T-cell (primary cell): Measurements from ENCODE around the gene OR2H1. TPM values are rescaled to one million over a fixed set of nuclear protein-coding genes. Genes with fewer than 3 reads are reported as not detected.

ENCODE experiments used
- ATAC-seq, 4 experiments: fragments of 200-7000 bp in 3 of 4; fragments of 150-1000 bp in 1 of 4; cut with Tn5 transposase; replicated peaks in 1 of 4; 1 replicate in 3 of 4; 2 replicates in 1 of 4; pipeline ENCODE4 v1.10.0; 2021; ENCODE audit warnings: moderate library complexity in 3 of 4, mild to moderate bottlenecking in 2 of 4, moderate number of reproducible peaks in 1 of 4
- CTCF ChIA-PET, 2 donors: fragments of 300-600 bp; sonication (Branson Sonifier 250); formaldehyde crosslinking; loops; one replicate each; lab custom pipeline; 2022; ENCODE audit warnings: antibody characterized with exemption in 2 of 2; lab: Charles Lee
- POLR2A ChIA-PET, 2 donors: fragments of 300-600 bp; sonication (Branson Sonifier 250); formaldehyde crosslinking; loops; one replicate each; lab custom pipeline; 2022; ENCODE audit warnings: antibody characterized with exemption in 2 of 2; lab: Charles Lee
- DNase-seq, 35 experiments: peaks; one replicate each; pipeline versions ENCODE4 v3.0.0 to v3.0.0-alpha.2; 2013 to 2023
- H3K27ac ChIP-seq: one replicate; pipeline ENCODE4 v1.5.1; 2013; ENCODE audit warnings: low read length
- H3K27me3 ChIP-seq, 2 experiments: replicated peaks in 1 of 2; 1 replicate in 1 of 2; 2 replicates in 1 of 2; pipeline versions ENCODE4 v1.6.1 to v1.7.0; 2013; ENCODE audit warnings: low read length in 1 of 2, mixed read lengths in 1 of 2; ENCODE audit not compliant: control insufficient read depth in 2 of 2, insufficient read depth in 2 of 2; ENCODE audit errors: extremely low read depth in 1 of 2
- H3K36me3 ChIP-seq, 2 donors: 1 replicate in 1 of 2; 2 replicates in 1 of 2; pipeline versions ENCODE4 v1.6.1 to v1.7.0; 2013; ENCODE audit warnings: low read length in 1 of 2; ENCODE audit not compliant: control insufficient read depth in 2 of 2, insufficient read depth in 1 of 2; ENCODE audit errors: extremely low read depth in 1 of 2
- H3K4me1 ChIP-seq, 2 experiments: 1 replicate in 1 of 2; 2 replicates in 1 of 2; pipeline versions ENCODE4 v1.6.1 to v1.7.0; 2013; ENCODE audit warnings: low read length in 2 of 2, mixed read lengths in 1 of 2; ENCODE audit not compliant: insufficient read depth in 2 of 2, control insufficient read depth in 1 of 2; ENCODE audit errors: extremely low read depth in 1 of 2
- H3K4me3 ChIP-seq, 2 donors: 1 replicate in 1 of 2; 2 replicates in 1 of 2; pipeline versions ENCODE4 v1.5.1 to v1.7.0; 2013; ENCODE audit warnings: mild to moderate bottlenecking in 2 of 2, low read length in 1 of 2, moderate library complexity in 1 of 2; ENCODE audit not compliant: control insufficient read depth in 1 of 2; ENCODE audit errors: extremely low read depth in 1 of 2
- H3K9me3 ChIP-seq: 2 replicates; pipeline ENCODE4 v1.7.0; 2013
- H3K27ac Mint-ChIP-seq, 2 donors: one replicate each; pipeline ENCODE4 v1.8.0; 2020 to 2021; ENCODE audit warnings: mild to moderate bottlenecking in 2 of 2, mixed read lengths in 2 of 2
- H3K27me3 Mint-ChIP-seq, 2 donors: one replicate each; pipeline ENCODE4 v1.8.0; 2021 to 2022; ENCODE audit warnings: mixed read lengths in 2 of 2
- H3K36me3 Mint-ChIP-seq: one replicate; pipeline ENCODE4 v1.8.0; 2021; ENCODE audit warnings: mixed read lengths
- H3K4me1 Mint-ChIP-seq, 3 donors: one replicate each; pipeline ENCODE4 v1.8.0; 2020 to 2022; ENCODE audit warnings: mixed read lengths in 3 of 3, mild to moderate bottlenecking in 1 of 3
- H3K4me3 Mint-ChIP-seq, 3 donors: one replicate each; pipeline ENCODE4 v1.8.0; 2020 to 2022; ENCODE audit warnings: mild to moderate bottlenecking in 3 of 3, mixed read lengths in 3 of 3, moderate library complexity in 3 of 3
- H3K9me3 Mint-ChIP-seq, 3 donors: one replicate each; pipeline ENCODE4 v1.8.0; 2020 to 2022; ENCODE audit warnings: mixed read lengths in 3 of 3
- WGBS: methylation state at CpG from one replicate; pipeline ENCODE4 v1.1.5; 2013; ENCODE audit warnings: missing lambda C conversion rate; ENCODE audit not compliant: insufficient coverage; 5-methylcytosine and 5-hydroxymethylcytosine counted together
- total RNA-seq, 35 experiments: library from RNA in 6 of 35; stranded (reverse) in 6 of 35; fragments of 120-200 nt in 1 of 35; gene quantifications; one replicate each; pipeline versions ENCODE4 v1.2.1 to v1.2.4 and lab custom pipeline; 2013 to 2026

The OR2H1 gene
- total RNA-seq, 5 donors from 2014 or later (not counting 1 experiment from before 2014, with no cell fraction given), result not detected

GRCh38 chr6:29501106-29501505, 44.2 kb downstream of the OR2H1 start:
- no peak overlapping the region for H3K27ac Mint-ChIP-seq
- Histone ChIP-seq H3K27ac (no peak overlapping the region), H3K4me1 (no peaks in the 10 kb centered on the region), H3K4me3 (no peak overlapping the region), H3K9me3 (no peaks in the 10 kb centered on the region), H3K36me3 (no peaks in the 10 kb centered on the region), H3K27me3 (peaks cover 0 to 42% of the 10 kb centered on the region in 2 experiments)
- CTCF ChIA-PET, result no interaction called here
- 83% methylated on average over 6 of the region's 6 CpGs for WGBS
- peaks cover 33 to 37% of the 10 kb centered on the region in 2 donors for H3K27me3 Mint-ChIP-seq
- ATAC-seq (no peak), DNase-seq (no peak)
- no peaks in the 10 kb centered on the region for H3K36me3 Mint-ChIP-seq
- POLR2A ChIA-PET, result no interaction called here
- no peak overlapping the region for H3K4me3 Mint-ChIP-seq
- no peaks in the 10 kb centered on the region for H3K4me1 Mint-ChIP-seq
- no peaks in the 10 kb centered on the region for H3K9me3 Mint-ChIP-seq

GRCh38 chr6:29502181-29502580, 45.2 kb downstream of the OR2H1 start:
- Histone ChIP-seq H3K4me3 (no peak overlapping the region), H3K27ac (no peak overlapping the region), H3K9me3 (no peaks in the 10 kb centered on the region), H3K27me3 (peaks cover 0 to 49% of the 10 kb centered on the region in 2 experiments), H3K36me3 (no peaks in the 10 kb centered on the region), H3K4me1 (no peaks in the 10 kb centered on the region)
- ChIA-PET POLR2A (no interaction called here), CTCF (no interaction called here)
- no peak for DNase-seq
- ATAC-seq, result no peak
- H3K36me3 Mint-ChIP-seq, result no peaks in the 10 kb centered on the region
- H3K4me3 Mint-ChIP-seq, result no peak overlapping the region
- peaks cover 25 to 37% of the 10 kb centered on the region in 2 donors for H3K27me3 Mint-ChIP-seq
- H3K4me1 Mint-ChIP-seq, result no peaks in the 10 kb centered on the region
- WGBS, result 75% methylated on average over 2 of the region's 3 CpGs
- no peak overlapping the region for H3K27ac Mint-ChIP-seq
- no peaks in the 10 kb centered on the region for H3K9me3 Mint-ChIP-seq

- Mint-ChIP-seq H3K4me3 (no peak overlapping the region), H3K36me3 (no peaks in the 10 kb centered on the region), H3K9me3 (no peaks in the 10 kb centered on the region), H3K27ac (no peak overlapping the region), H3K27me3 (peaks cover 21 to 34% of the 10 kb centered on the region in 2 donors), H3K4me1 (no peaks in the 10 kb centered on the region)
- Histone ChIP-seq H3K36me3 (no peaks in the 10 kb centered on the region), H3K27ac (no peak overlapping the region), H3K4me1 (no peaks in the 10 kb centered on the region), H3K4me3 (no peak overlapping the region), H3K27me3 (peaks cover 0 to 47% of the 10 kb centered on the region in 2 experiments), H3K9me3 (no peaks in the 10 kb centered on the region)
- 85% methylated on average over 5 of the region's 5 CpGs for WGBS
- POLR2A ChIA-PET, result no interaction called here
- CTCF ChIA-PET, result no interaction called here
- DNase-seq, result no peak
- no peak for ATAC-seq
These were observed 45.6 kb downstream of the OR2H1 start for GRCh38 chr6:29502597-29502996.

- no peak overlapping the region for H3K27ac Mint-ChIP-seq
- no peak overlapping the region for H3K4me3 ChIP-seq
- no peaks in the 10 kb centered on the region for H3K36me3 Mint-ChIP-seq
- no peak overlapping the region for H3K27ac ChIP-seq
- peaks cover 15 to 27% of the 10 kb centered on the region in 2 donors for H3K27me3 Mint-ChIP-seq
- DNase-seq (no peak), ATAC-seq (no peak)
- no peaks in the 10 kb centered on the region for H3K9me3 Mint-ChIP-seq
- ChIA-PET POLR2A (no interaction called here), CTCF (no interaction called here)
- no CpG with 5 or more reads among the region's 2 CpGs for WGBS
- no peaks in the 10 kb centered on the region for H3K4me1 ChIP-seq
- peaks cover 0 to 55% of the 10 kb centered on the region in 2 experiments for H3K27me3 ChIP-seq
- no peaks in the 10 kb centered on the region for H3K4me1 Mint-ChIP-seq
- H3K9me3 ChIP-seq, result no peaks in the 10 kb centered on the region
- H3K36me3 ChIP-seq, result no peaks in the 10 kb centered on the region
- no peak overlapping the region for H3K4me3 Mint-ChIP-seq
These were observed 48.0 kb downstream of the OR2H1 start for GRCh38 chr6:29504961-29505360.

- H3K27me3 Mint-ChIP-seq, result peaks cover 12 to 26% of the 10 kb centered on the region in 2 donors
- 89% methylated on average over 3 of the region's 3 CpGs for WGBS
- ATAC-seq (no peak), DNase-seq (no peak)
- Histone ChIP-seq H3K4me3 (no peak overlapping the region), H3K4me1 (no peaks in the 10 kb centered on the region), H3K9me3 (no peaks in the 10 kb centered on the region), H3K27ac (no peak overlapping the region), H3K27me3 (peaks cover 0 to 49% of the 10 kb centered on the region in 2 experiments), H3K36me3 (no peaks in the 10 kb centered on the region)
- H3K27ac Mint-ChIP-seq, result no peak overlapping the region
- H3K4me1 Mint-ChIP-seq, result no peaks in the 10 kb centered on the region
- no peak overlapping the region for H3K4me3 Mint-ChIP-seq
- no peaks in the 10 kb centered on the region for H3K9me3 Mint-ChIP-seq
- ChIA-PET POLR2A (no interaction called here), CTCF (no interaction called here)
- H3K36me3 Mint-ChIP-seq, result no peaks in the 10 kb centered on the region
These were observed 48.9 kb downstream of the OR2H1 start for GRCh38 chr6:29505808-29506207.

GRCh38 chr6:29506446-29507067, 49.6 kb downstream of the OR2H1 start:
- 72% methylated on average over 9 of the region's 11 CpGs for WGBS
- no peaks in the 10 kb centered on the region for H3K9me3 ChIP-seq
- Mint-ChIP-seq H3K4me3 (no peak overlapping the region), H3K27ac (no peak overlapping the region), H3K27me3 (peaks cover 15 to 23% of the 10 kb centered on the region in 2 donors), H3K36me3 (no peaks in the 10 kb centered on the region), H3K9me3 (no peaks in the 10 kb centered on the region), H3K4me1 (no peaks in the 10 kb centered on the region)
- ChIA-PET CTCF (no interaction called here), POLR2A (no interaction called here)
- DNase-seq, result no peak
- no peak for ATAC-seq
- H3K36me3 ChIP-seq, result no peaks in the 10 kb centered on the region
- H3K27ac ChIP-seq, result no peak overlapping the region
- peaks cover 0 to 44% of the 10 kb centered on the region in 2 experiments for H3K27me3 ChIP-seq
- H3K4me1 ChIP-seq, result no peaks in the 10 kb centered on the region
- no peak overlapping the region for H3K4me3 ChIP-seq
